CD4-positive, alpha-beta T cell treated with Interleukin-21 for 1 hour (primary cell): ENCODE results near the gene PRDM7.

ENCODE experiments used
- DNase-seq: peaks from one replicate; pipeline ENCODE4 v3.0.0-alpha.2; 2020

Gene PRDM7

GRCh38 chr16:90033387-90033786 is 43.7 kb downstream of the PRDM7 start:
- no peak for DNase-seq

- no peak for DNase-seq
These were observed 44.3 kb downstream of the PRDM7 start for GRCh38 chr16:90032674-90033331.

- DNase-seq, result no peak
These were observed 45.0 kb downstream of the PRDM7 start for GRCh38 chr16:90031931-90032673.

- no peak for DNase-seq
These were observed 45.8 kb downstream of the PRDM7 start for GRCh38 chr16:90031186-90031930.

- no peak for DNase-seq
These were observed 48.1 kb downstream of the PRDM7 start for GRCh38 chr16:90028985-90029384.

GRCh38 chr16:90027611-90028010 is 49.5 kb downstream of the PRDM7 start:
- DNase-seq, result no peak

- DNase-seq, result peak; percentile 23
These were observed 51.0 kb downstream of the PRDM7 start for GRCh38 chr16:90026135-90026534.

GRCh38 chr16:90023078-90023447 is 54.1 kb downstream of the PRDM7 start:
- no peak for DNase-seq

GRCh38 chr16:90022209-90023077 is 54.7 kb downstream of the PRDM7 start:
- DNase-seq, result peak; percentile 85

GRCh38 chr16:90020838-90021382 is 56.2 kb downstream of the PRDM7 start:
- DNase-seq, result no peak

- DNase-seq, result no peak
These were observed 56.8 kb downstream of the PRDM7 start for GRCh38 chr16:90020260-90020837.

- peak; percentile 56 for DNase-seq
These were observed 57.4 kb downstream of the PRDM7 start for GRCh38 chr16:90019543-90020259.

- no peak for DNase-seq
These were observed 58.2 kb downstream of the PRDM7 start, which contains the start of gene DBNDD1 for GRCh38 chr16:90018652-90019542. Gene DBNDD1, minus strand, starts transcription at chr16:90019456. Its CDS starts 115 bp downstream, at chr16:90019341.

GRCh38 chr16:90018297-90018651 is 58.9 kb downstream of the PRDM7 start:
- no peak for DNase-seq

- no peak for DNase-seq
These were observed 60.7 kb downstream of the PRDM7 start for GRCh38 chr16:90016339-90016950.

GRCh38 chr16:90015586-90016338 is 61.4 kb downstream of the PRDM7 start:
- DNase-seq, result no peak

GRCh38 chr16:90012991-90013745 is 64.0 kb downstream of the PRDM7 start:
- DNase-seq, result no peak

GRCh38 chr16:90011908-90012501 is 65.1 kb downstream of the PRDM7 start:
- no peak for DNase-seq
